GM19238 (cell line): ENCODE data around the gene CBR1.
"Not testable (repeated sequence)": the region's sequence is repeated elsewhere in the genome, so short reads cannot be mapped to it uniquely, and the experiment has no call there.

ENCODE experiments used
- DNase-seq: peaks from one replicate; pipeline ENCODE4 v3.0.0; 2011; ENCODE audit warnings: low spot score; ENCODE audit not compliant: insufficient read length

CBR1 gene

DNA sequence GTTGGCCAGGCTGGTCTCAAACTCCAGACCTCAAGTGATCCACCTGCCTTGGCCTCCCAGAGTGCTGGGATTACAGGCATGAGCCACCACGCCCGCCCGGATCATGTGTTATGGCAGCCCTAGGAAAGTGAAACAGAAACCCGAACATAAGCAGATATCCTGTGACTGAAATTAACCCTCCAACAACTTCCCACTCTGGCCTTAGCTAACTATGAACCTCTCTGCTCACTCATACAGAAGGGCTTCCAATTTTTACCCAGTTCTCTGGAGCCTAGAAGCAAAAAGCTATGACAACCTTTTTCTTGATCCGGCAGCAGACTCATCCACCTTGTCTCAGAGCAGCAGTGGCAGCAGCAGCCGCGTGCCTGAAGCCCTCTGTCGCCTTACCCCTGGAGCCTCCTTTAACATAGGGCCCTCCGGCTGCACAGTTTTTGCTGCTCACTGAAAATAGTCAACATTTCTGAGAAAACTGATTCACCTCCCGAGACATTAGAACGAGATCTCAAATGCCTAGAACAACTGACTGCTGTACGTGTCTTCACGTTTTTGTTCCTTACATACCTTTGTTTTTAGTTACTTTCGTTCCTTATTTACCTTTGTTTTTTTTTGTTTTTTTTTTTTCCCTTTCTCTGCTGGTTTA, 9.3 kb downstream of the CBR1 start:
- no peak for DNase-seq

- DNase-seq: no peak
These were observed 9.8 kb downstream of the CBR1 start for GRCh38 chr21:36079671-36080070.

DNA sequence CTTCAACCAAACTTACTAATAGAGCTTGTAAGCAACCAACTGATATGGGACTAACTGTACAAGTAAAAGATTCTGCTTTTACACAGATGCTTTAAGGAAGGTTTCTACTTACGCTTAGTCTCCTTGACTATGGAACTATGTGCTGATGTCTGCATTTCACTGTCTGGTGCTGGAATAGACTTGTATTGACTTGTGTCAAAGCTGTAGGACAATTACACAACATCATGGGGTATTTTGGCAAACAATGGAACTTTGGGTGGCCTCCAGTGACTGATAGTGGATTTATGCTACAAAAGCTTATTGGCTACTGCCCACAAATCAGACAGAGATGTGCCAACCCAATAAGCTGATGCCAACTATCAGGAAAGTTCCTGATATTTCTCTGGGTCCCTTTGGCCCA, 10.6 kb downstream of the CBR1 start:
- DNase-seq: no peak

- no peak for DNase-seq
These were observed 12.4 kb downstream of the CBR1 start for GRCh38 chr21:36082237-36082664.

DNA sequence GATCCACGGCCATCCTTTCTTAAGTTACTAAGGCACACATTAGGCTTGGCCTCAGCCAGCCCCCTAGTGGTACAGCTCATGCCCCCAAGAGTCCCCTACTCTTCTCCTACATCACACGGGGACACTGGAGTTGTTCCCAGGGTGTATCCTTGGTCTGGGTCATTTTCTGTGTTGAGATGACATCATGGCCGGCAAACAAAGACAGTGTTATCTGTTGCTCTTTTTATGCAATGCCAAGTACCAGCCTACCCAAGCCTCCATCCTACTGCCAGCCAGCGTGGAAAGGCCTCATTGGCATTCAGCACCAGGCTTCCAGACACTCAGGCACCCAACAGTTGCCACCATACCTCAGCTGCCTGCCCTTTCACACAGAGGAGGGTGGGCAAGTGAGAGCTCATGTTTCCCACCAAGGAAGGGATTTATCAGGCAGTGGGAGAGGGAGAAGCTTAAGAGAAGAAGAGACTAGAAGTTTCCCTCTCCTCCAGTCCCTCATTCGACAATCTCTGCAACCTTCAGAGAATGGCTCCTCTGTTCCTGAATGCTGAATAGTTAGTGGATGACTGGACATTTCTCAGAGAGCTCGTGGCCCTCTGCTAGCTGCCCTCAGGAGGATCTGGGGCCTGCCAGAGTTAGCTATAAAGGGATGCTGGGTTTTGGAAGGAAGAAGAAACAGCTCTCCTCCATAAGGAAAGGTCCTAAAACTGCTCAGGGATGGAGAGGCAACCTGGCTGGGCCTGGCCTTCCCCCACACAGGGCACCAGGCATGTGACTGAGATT, 17.7 kb downstream of the CBR1 start:
- DNase-seq: no peak

DNA sequence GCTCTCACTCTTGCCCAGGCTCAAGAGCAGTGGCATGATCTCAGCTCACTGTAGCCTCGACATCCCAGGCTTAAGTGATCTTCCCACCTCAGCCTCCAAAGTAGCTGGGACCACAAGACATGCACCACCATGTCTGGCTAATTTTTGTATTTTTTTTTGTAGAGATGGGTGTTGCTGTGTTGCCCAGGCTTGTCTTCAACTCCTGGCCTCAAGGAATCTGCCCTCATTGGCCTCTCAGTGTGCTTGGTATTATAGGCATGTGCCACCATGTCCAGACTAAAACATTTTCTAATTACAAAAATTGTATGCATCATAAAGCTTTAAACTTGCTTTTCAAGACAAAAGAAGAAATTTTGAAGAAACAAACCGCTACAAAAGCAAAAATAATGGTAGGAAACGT, 20.1 kb downstream of the CBR1 start:
- DNase-seq: no peak

DNA sequence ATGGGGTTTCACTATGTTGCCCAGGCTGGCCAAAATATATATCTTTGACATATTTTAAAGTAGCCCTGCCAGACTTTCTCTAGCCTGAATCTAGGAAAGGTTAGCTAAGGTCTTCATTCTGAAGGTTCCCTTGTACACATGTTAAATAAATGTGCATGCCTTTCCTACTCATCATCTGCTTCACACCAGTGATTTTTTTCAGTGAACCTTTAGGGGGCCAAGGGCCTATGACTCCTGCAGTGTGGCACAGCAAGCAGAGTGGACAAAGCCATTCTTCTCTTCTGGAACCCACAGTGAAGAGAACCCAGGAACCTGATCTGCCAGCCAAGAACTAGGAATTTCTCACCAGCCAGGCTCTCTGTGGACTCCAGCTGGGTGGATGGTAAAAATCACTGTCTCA, 22.9 kb downstream of the CBR1 start:
- DNase-seq: no peak

DNA sequence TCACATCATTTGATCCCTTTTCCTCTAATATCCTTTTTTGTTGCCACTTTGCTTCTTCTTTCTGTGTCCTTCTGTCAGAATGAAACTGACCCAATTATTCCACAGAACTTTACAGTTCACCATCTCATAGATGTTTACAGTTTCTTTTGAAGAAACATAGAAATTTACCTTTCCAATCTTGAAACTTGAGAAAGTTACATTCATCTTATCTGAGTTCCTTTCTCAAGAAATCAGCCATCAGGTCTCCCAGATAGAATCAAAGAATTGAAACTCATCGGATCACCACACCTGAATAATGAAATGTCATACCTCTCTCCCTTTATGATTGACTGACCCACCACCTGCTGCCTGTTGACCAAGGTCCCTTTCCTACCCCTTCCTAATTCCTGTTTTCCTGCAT, 23.7 kb downstream of the CBR1 start:
- DNase-seq: no peak

- no peak for DNase-seq
These were observed 26.8 kb downstream of the CBR1 start for GRCh38 chr21:36096398-36097290.

DNA sequence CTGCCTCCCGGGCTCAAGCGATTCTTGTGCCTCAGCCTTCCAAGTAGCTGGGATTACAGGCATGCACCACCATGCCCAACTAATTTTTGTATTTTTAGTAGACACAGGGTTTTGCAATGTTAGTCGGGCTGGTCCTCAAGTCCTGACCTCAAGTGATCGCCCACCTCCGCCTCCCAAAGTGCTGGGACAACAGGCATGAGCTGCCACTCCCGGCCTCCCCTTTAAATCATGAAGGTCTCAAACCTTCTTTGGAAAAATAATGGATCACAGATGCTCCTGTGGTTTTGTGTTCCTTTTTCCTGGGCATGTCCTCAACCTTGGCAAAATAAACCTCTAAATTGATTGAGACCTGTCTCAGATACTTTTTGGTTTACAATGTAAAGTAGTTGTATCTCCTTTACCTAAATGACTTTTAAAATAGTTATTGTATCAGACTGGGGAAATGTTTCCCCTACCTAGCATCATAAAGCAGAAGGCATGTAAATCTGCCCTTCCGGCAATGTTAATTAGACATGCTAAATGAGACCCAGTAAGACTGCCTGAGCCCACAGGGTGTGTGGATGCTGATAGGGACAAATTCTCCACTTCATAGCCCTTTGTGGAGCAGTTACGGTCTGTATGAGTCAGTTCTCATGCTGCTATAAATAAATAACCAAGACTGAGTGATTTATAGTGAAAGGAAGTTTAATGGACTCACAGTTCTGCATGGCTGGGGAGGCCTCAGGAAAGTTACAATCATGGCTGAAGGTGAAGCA, 27.8 kb downstream of the CBR1 start:
- DNase-seq: no peak

GRCh38 chr21:36098182-36098532, 28.3 kb downstream of the CBR1 start:
- DNase-seq: no peak

DNA sequence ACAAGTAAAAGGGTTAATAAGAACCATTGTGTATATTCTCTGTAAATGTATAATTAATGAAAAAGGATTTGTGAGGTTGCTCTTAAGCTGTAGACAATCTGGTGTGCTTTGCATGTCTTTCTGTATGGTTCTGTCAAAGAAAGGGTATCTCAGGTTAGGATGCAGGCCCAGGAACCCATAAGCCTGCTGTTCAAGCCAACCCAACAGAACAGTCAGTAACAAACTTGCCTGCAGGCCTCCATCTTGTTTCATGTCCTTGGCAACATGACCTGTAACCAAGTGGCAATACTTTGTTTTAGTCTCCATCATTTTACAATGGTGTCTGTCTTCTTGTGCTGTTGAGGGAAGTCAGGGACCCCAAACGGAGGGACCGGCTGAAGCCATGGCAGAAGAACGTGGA, 29.2 kb downstream of the CBR1 start:
- no peak for DNase-seq

DNA sequence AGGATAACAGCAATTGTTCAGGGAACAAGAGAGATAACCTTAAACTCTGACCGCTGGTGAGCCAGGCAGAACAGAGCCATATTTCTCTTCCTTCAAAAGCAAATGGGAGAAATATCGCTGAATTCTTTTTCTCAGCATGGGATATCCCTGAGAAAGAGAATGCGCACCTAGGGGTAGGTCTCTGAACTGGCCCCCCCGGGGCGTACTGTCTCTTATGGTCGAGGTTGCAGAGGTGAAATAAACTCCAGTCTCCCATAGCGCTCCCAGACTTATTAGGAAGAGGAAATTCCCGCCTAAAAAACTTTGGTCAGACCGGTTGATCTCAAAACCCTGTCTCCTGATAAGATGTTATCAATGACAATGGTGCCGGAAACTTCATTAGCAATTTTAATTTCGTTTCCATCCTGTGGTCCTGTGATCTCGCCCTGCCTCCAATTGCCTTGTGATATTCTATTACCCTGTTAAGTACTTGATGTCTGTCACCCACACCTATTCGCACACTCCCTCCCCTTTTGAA, 29.9 kb downstream of the CBR1 start:
- not testable (repeated sequence) for DNase-seq

DNA sequence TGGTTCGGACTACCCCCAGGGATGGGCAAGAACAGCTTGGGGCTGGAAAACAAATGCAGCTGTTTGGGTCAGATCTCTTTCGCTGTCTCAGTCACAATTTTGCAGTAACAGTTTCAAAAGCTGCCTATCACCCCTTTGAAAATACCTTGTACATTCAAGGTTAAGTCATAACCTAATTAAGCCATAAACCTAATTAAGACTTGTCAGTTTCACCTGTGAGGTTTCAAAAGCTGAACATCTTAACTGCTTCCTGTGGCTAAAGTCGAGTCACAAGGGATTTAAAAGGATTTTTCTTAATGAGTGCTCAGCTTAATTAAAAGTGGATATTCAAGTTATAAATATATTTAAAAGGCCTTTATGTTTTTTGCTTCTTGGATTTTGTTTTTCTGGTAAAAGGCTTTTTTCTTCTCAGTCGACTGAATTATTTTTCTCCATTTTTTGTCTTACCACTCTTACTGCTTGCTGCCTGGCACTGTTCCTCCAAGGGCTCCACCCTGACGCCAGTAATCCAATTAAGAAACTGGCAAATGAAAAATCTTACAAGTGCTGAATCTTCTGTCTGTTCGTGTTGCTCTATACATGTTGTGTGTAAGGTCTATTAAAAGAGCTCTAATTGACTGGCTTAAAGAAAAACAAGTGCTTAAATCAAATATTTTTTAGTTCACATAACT, 31.3 kb downstream of the CBR1 start:
- DNase-seq: no peak

DNA sequence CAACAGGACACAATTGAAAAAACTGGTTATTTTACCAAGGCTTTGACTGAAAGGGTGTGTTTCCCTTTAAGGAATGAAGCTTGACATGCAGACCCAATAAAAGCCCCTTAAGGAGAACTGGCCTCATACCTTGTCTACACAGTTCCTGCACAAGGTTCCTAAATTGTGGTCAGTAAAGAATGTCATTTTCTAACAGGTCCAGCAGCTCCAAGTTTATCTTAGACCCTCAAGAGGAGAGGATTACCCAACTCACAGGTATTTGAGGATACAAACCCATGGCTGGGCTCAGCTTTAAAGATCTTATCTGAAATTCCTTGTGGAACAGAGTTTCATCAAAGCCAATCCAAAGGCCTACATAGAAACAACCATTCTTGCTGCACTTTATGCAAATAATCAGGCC, 33.6 kb downstream of the CBR1 start:
- DNase-seq: no peak

GRCh38 chr21:36104317-36105300, 34.8 kb downstream of the CBR1 start:
- DNase-seq: no peak

DNA sequence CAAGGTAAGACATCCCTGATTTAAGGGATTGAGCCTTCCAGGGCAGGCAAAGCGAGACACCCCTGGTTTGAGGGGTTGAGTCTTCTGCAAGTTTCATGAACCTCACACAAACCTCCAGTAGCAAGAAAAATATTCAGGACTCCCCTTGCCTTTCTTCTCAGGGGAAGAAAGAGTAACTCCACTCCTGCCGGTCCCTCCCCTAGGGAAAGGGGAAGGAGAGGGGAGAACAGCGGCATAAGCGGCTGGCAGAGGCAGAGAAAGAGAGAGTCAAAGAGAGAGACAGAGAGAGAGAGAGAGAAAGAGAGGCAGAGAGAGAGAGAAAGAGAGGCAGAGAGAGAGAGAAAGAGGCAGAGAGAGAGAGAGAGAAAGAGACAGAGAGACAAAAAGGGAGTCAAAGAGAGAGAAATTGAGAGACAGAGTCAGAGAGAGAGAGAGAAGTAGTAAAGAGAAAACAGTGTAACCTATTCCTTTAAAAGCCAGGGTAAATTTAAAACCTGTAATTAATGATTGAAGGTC, 35.6 kb downstream of the CBR1 start:
- DNase-seq: no peak

DNA sequence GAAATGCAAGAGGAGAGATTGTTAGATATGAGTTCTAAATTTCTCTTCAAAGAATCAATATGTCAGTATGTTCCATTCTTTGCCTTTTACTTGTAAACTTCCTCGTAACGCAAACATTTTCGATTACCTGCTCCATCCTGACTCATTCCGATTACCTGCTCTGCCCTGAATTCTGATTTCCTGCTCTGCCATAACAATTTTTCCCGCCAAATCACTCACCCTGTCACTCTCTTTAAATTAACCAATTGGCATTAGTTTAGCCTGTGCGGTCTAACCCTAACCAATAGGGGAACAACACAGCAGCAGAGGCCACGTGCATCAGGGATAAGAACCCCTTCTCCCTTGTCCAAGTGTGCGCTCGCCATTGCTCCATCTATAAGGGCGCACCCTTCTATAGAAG, 40.0 kb downstream of the CBR1 start:
- no peak for DNase-seq

- DNase-seq: no peak
These were observed 41.4 kb downstream of the CBR1 start for GRCh38 chr21:36111238-36111637.
